HCT116 (cell line): ENCODE measurements around the gene ACACA. TPM values are rescaled to one million over a fixed set of nuclear protein-coding genes. Genes with fewer than 3 reads are reported as not detected.

Source experiments
- ATAC-seq: fragments of 200-7000 bp; cut with Tn5 transposase; 2 replicates; pipeline ENCODE4 v1.9.1; 2020; ENCODE audit warnings: mild to moderate bottlenecking, moderate library complexity
- BruUV-seq: library from RNA; stranded (reverse); fragments of 400-500 nt; replicated peaks from 2 replicates; lab custom pipeline; 2021; lab: Mats Ljungman, UMichigan
- CTCF ChIA-PET: fragments of 300-600 bp; sonication (Branson Sonifier 250); formaldehyde crosslinking; loops from one replicate; lab custom pipeline; 2021; ENCODE audit warnings: antibody characterized with exemption; lab: Charles Lee
- POLR2A ChIA-PET: fragments of 300-600, 350-600 bp; sonication (Branson Sonifier 250); formaldehyde crosslinking; loops from one replicate; lab custom pipeline; 2021; ENCODE audit warnings: antibody characterized with exemption; lab: Charles Lee
- RAD21 ChIA-PET, 2 experiments: fragments of 300-600 bp; sonication (Branson Sonifier 250); formaldehyde crosslinking; loops; one replicate each; lab custom pipeline; 2023; ENCODE audit warnings: low total read pairs in 2 of 2; ENCODE audit not compliant: uncharacterized antibody in 2 of 2, unreplicated experiment in 2 of 2, low non-redundant PET in 1 of 2; lab: Charles Lee
- DNase-seq: peaks from one replicate; pipeline ENCODE4 v3.0.0-alpha.2; 2010; ENCODE audit warnings: low read depth, low spot score
- H2AFZ ChIP-seq: fragments of 200-600 bp; shearing (Covaris generic), sonication (generic); 2 replicates; pipeline ENCODE4 v1.6.1; 2017; ENCODE audit warnings: low read depth, mixed run types, mixed read lengths, antibody characterized with exemption, low read length; ENCODE audit not compliant: poor library complexity, severe bottlenecking
- H3K27ac ChIP-seq: 2 replicates; pipeline ENCODE4 v1.5.1; 2012; ENCODE audit warnings: low read depth, low read length
- H3K27me3 ChIP-seq: fragments of 200-600 bp; sonication (generic); 2 replicates; pipeline ENCODE4 v1.6.1; 2016; ENCODE audit warnings: mixed run types, low read length, mixed read lengths; ENCODE audit not compliant: insufficient read depth
- H3K36me3 ChIP-seq, 2 experiments: fragments of 200-500 bp in 1 of 2; fragments of 200-600 bp in 1 of 2; sonication (Bioruptor generic) in 1 of 2; sonication (generic) in 1 of 2; 2 replicates each; pipeline versions ENCODE4 v1.5.1 to v1.6.1; 2014 to 2016; ENCODE audit warnings: low read length in 2 of 2, inconsistent platforms in 1 of 2, mixed read lengths in 1 of 2, mixed run types in 1 of 2; ENCODE audit not compliant: insufficient read depth in 2 of 2, control insufficient read depth in 1 of 2
- H3K4me1 ChIP-seq, 2 experiments: fragments of 200-600 bp in 1 of 2; sonication (generic) in 1 of 2; 2 replicates each; pipeline versions ENCODE4 v1.5.1 to v1.6.1; 2012 to 2017; ENCODE audit warnings: low read length in 2 of 2, inconsistent platforms in 1 of 2, mild to moderate bottlenecking in 1 of 2, mixed read lengths in 1 of 2, mixed run types in 1 of 2, moderate library complexity in 1 of 2; ENCODE audit not compliant: insufficient read depth in 2 of 2, control insufficient read depth in 1 of 2
- H3K4me2 ChIP-seq: fragments of 200-600 bp; sonication (generic); 2 replicates; pipeline ENCODE4 v1.6.1; 2017; ENCODE audit warnings: mixed run types, low read length, mixed read lengths
- H3K4me3 ChIP-seq, 2 experiments: fragments of 200-600 bp in 1 of 2; sonication (generic) in 1 of 2; replicated peaks in 1 of 2; 2 replicates each; pipeline ENCODE4 v1.5.1; 2011 to 2016; ENCODE audit warnings: low read length in 2 of 2, control low read depth in 1 of 2, low read depth in 1 of 2, mild to moderate bottlenecking in 1 of 2, mixed read lengths in 1 of 2, mixed run types in 1 of 2
- H3K79me2 ChIP-seq: fragments of 200-600 bp; sonication (generic); 2 replicates; pipeline ENCODE4 v1.6.1; 2017; ENCODE audit warnings: mild to moderate bottlenecking, mixed run types, low read length, moderate library complexity, mixed read lengths; ENCODE audit not compliant: insufficient read depth
- H3K9ac ChIP-seq: fragments of 200-600 bp; sonication (generic); 2 replicates; pipeline ENCODE4 v1.6.1; 2016; ENCODE audit warnings: low read length, mixed read lengths
- H3K9me2 ChIP-seq: fragments of 200-600 bp; sonication (generic), shearing (Covaris generic); 2 replicates; pipeline ENCODE4 v1.6.1; 2017; ENCODE audit warnings: mixed run types, mild to moderate bottlenecking, moderate library complexity; ENCODE audit not compliant: insufficient read depth
- H3K9me3 ChIP-seq, 2 experiments: fragments of 200-500 bp in 1 of 2; fragments of 200-600 bp in 1 of 2; sonication (Bioruptor generic) in 1 of 2; sonication (generic) in 1 of 2; 2 replicates each; pipeline ENCODE4 v1.6.1; 2014 to 2017; ENCODE audit warnings: low read length in 2 of 2, mixed read lengths in 2 of 2, inconsistent platforms in 1 of 2, low read depth in 1 of 2, mild to moderate bottlenecking in 1 of 2, mixed run types in 1 of 2, moderate library complexity in 1 of 2; ENCODE audit not compliant: control insufficient read depth in 1 of 2, insufficient read depth in 1 of 2
- H4K20me1 ChIP-seq: fragments of 200-600 bp; sonication (generic), shearing (Covaris generic); 2 replicates; pipeline ENCODE4 v1.6.1; 2017; ENCODE audit warnings: mixed run types, mild to moderate bottlenecking, moderate library complexity; ENCODE audit not compliant: insufficient read depth
- CBX3 ChIP-seq: IDR thresholded peaks from 2 replicates; pipeline ENCODE4 v1.6.1; 2012; ENCODE audit warnings: low read depth
- CEBPB ChIP-seq: IDR thresholded peaks from 2 replicates; pipeline ENCODE4 v1.6.1; 2012; ENCODE audit warnings: low read depth
- EGR1 ChIP-seq: IDR thresholded peaks from 2 replicates; pipeline ENCODE4 v1.6.1; 2012; ENCODE audit warnings: low read depth
- EZH2phosphoT487 ChIP-seq: fragments of 200-600 bp; IDR thresholded peaks from 2 replicates; pipeline ENCODE4 v1.6.1; 2018; ENCODE audit warnings: antibody characterized with exemption, borderline replicate concordance
- FOSL1 ChIP-seq: IDR thresholded peaks from 2 replicates; pipeline ENCODE4 v1.6.1; 2012; ENCODE audit warnings: low read depth
- JUND ChIP-seq: IDR thresholded peaks from 2 replicates; pipeline ENCODE4 v1.6.1; 2012
- POLR2AphosphoS5 ChIP-seq: IDR thresholded peaks from 2 replicates; pipeline ENCODE4 v1.6.1; 2011; ENCODE audit warnings: mild to moderate bottlenecking, low read depth, low read length, moderate library complexity
- SIN3A ChIP-seq: IDR thresholded peaks from 2 replicates; pipeline ENCODE4 v1.6.1; 2012; ENCODE audit warnings: low read depth
- SP1 ChIP-seq: IDR thresholded peaks from 2 replicates; pipeline ENCODE4 v1.6.1; 2012; ENCODE audit warnings: low read depth
- SRF ChIP-seq: IDR thresholded peaks from 2 replicates; pipeline ENCODE4 v1.6.1; 2012; ENCODE audit warnings: low read depth
- TCF7L2 ChIP-seq: IDR thresholded peaks from 2 replicates; pipeline ENCODE4 v1.7.0; 2011; ENCODE audit warnings: borderline replicate concordance, inconsistent platforms; ENCODE audit not compliant: insufficient read depth, insufficient read length; ENCODE audit errors: extremely low read depth
- YY1 ChIP-seq: IDR thresholded peaks from 2 replicates; pipeline ENCODE4 v1.6.1; 2011; ENCODE audit warnings: low read length, low read depth, moderate library complexity, mild to moderate bottlenecking; ENCODE audit not compliant: insufficient replicate concordance; ENCODE audit errors: extremely low read depth
- ZFX ChIP-seq: fragments of 450-650 bp; IDR thresholded peaks from 2 replicates; pipeline ENCODE4 v1.6.1; 2017
- ZNF274 ChIP-seq: fragments of 200-500 bp; sonication (Bioruptor generic); IDR thresholded peaks from 2 replicates; pipeline ENCODE4 v1.6.1; 2014; ENCODE audit warnings: mild to moderate bottlenecking, low read depth, low read length, inconsistent platforms
- intact Hi-C: fragments of 100-400 bp; cut with micrococcal nuclease; formaldehyde crosslinking; loops from 2 replicates; pipeline ENCODE4 v1.10.0; 2022
- total RNA-seq: library from RNA; stranded (reverse); gene quantifications from one replicate; pipeline ENCODE4 v1.2.1, GENCODE V29; 2021; ENCODE audit not compliant: unreplicated experiment
- TF ChIP-seq, protein P1 (sequence below): IDR thresholded peaks from 2 replicates; pipeline ENCODE4 v1.6.1; 2011; ENCODE audit warnings: mild to moderate bottlenecking, low read length, moderate library complexity; ENCODE audit not compliant: insufficient replicate concordance; ENCODE audit errors: extremely low read depth
- TF ChIP-seq, protein P2 (sequence below): IDR thresholded peaks from 2 replicates; pipeline ENCODE4 v1.6.1; 2012; ENCODE audit warnings: low read depth

The ACACA gene
- total RNA-seq, 1 experiment from 2014 or later: 161 TPM

DNA sequence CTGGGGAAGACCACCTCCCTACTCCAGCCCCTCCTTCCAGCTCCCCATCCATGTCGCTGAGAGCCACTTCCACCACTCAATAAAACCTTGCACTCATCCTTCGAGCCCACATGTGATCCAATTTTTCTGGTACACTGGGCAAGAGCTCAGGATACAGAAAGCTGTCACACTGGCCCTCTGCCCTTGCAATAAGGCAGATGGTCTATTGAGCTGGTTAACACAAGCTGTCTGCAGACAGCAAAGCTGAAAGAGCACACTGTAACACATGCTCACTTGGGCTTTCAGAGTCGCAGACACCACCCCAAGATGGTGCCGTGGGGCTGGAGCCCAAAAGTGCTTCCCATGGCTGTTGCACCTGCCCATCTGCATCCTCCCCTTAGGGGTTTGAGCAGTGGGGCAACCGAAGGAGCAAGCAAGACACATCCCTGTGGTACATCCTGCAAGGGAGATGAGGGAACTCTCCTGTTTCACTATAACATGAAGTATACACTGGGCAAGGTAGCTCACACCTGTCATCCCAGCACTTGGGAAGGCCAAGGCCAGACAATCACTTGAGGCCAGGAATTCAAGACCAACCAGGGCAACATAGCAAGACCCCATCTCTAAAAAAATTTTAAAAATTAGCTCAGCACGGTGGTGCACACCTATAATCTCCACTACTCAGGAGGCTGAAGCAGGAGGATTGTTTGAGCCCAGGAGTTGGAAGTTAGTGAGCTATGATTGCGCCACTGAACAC, 83.6 kb downstream of the ACACA start (continued):
- no peak for TF ChIP-seq FOSL1
- no peak for TF ChIP-seq SRF
- TF ChIP-seq ZNF274: no peak
- no peak for TF ChIP-seq SP1
- TF ChIP-seq, protein P1, sequence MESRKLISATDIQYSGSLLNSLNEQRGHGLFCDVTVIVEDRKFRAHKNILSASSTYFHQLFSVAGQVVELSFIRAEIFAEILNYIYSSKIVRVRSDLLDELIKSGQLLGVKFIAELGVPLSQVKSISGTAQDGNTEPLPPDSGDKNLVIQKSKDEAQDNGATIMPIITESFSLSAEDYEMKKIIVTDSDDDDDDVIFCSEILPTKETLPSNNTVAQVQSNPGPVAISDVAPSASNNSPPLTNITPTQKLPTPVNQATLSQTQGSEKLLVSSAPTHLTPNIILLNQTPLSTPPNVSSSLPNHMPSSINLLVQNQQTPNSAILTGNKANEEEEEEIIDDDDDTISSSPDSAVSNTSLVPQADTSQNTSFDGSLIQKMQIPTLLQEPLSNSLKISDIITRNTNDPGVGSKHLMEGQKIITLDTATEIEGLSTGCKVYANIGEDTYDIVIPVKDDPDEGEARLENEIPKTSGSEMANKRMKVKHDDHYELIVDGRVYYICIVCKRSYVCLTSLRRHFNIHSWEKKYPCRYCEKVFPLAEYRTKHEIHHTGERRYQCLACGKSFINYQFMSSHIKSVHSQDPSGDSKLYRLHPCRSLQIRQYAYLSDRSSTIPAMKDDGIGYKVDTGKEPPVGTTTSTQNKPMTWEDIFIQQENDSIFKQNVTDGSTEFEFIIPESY: no peak
- TF ChIP-seq CEBPB: no peak

DNA sequence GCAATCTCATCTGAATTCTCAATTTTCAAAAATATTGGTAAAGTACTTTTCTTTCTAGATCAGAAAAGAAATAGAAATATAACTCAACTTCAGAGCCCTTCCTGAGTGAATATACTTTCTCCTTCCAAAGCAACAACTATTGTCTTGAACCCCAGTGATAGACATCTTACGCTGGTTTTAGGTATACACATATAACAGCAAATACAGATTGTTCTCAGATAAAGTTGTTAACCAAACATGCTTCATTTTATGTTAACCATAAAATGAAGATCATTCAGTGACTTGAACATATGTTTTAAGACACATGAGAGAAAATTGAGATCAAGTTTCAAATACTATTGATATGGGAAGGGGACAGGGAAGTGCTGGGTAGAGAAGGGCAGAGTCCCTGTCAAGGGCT, 84.5 kb downstream of the ACACA start:
- Histone ChIP-seq H3K4me3 (no peak overlapping the region), H3K9me3 (no peaks in the 10 kb centered on the region), H3K9me2 (no peaks in the 10 kb centered on the region), H3K36me3 (peaks cover 0 to 17% of the 10 kb centered on the region in 2 experiments; a peak in 3 of 4 replicates), H4K20me1 (no peaks in the 10 kb centered on the region; the same call in 1 of the 2 replicates), H3K79me2 (peaks cover 58% of the 10 kb centered on the region), H3K27ac (no peak overlapping the region), H3K4me2 (no peak overlapping the region), H3K27me3 (no peaks in the 10 kb centered on the region), H3K9ac (no peak overlapping the region), H2AFZ (no peak overlapping the region), H3K4me1 (no peaks in the 10 kb centered on the region)
- intact Hi-C loops: no loop called here
- ChIA-PET CTCF (interaction anchor here (0.7 kb wide), 1 partner anchor 1642 kb away, joined by 3 read pairs; no protein-coding TSS in a partner anchor), RAD21 (no interaction called here), POLR2A (no interaction called here)
- BruUV-seq: no TSS peak
- DNase-seq (no peak), ATAC-seq (no peak)
- TF ChIP-seq CBX3: no peak
- TF ChIP-seq SP1: no peak
- TF ChIP-seq ZFX: no peak
- no peak for TF ChIP-seq CEBPB
- TF ChIP-seq SIN3A: no peak
- no peak for TF ChIP-seq JUND
- TF ChIP-seq, protein P2, sequence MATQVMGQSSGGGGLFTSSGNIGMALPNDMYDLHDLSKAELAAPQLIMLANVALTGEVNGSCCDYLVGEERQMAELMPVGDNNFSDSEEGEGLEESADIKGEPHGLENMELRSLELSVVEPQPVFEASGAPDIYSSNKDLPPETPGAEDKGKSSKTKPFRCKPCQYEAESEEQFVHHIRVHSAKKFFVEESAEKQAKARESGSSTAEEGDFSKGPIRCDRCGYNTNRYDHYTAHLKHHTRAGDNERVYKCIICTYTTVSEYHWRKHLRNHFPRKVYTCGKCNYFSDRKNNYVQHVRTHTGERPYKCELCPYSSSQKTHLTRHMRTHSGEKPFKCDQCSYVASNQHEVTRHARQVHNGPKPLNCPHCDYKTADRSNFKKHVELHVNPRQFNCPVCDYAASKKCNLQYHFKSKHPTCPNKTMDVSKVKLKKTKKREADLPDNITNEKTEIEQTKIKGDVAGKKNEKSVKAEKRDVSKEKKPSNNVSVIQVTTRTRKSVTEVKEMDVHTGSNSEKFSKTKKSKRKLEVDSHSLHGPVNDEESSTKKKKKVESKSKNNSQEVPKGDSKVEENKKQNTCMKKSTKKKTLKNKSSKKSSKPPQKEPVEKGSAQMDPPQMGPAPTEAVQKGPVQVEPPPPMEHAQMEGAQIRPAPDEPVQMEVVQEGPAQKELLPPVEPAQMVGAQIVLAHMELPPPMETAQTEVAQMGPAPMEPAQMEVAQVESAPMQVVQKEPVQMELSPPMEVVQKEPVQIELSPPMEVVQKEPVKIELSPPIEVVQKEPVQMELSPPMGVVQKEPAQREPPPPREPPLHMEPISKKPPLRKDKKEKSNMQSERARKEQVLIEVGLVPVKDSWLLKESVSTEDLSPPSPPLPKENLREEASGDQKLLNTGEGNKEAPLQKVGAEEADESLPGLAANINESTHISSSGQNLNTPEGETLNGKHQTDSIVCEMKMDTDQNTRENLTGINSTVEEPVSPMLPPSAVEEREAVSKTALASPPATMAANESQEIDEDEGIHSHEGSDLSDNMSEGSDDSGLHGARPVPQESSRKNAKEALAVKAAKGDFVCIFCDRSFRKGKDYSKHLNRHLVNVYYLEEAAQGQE: no peak
- no peak for TF ChIP-seq EZH2phosphoT487
- no peak for TF ChIP-seq POLR2AphosphoS5
- TF ChIP-seq YY1: no peak
- TF ChIP-seq, protein P1: no peak
- no peak for TF ChIP-seq EGR1
- TF ChIP-seq TCF7L2: no peak
